K562 (cell line): ENCODE measurements around the gene FCHO2. TPM values are rescaled to one million over a fixed set of nuclear protein-coding genes. Genes with fewer than 3 reads are reported as not detected.
A peak's percentile ranks its signal among the peaks of the same experiment; 100 is the strongest.

Experiments
- ATAC-seq: fragments of 200-7000 bp; cut with Tn5 transposase; 3 replicates; pipeline ENCODE4 v1.9.1; 2020; ENCODE audit warnings: moderate library complexity
- BruUV-seq: library from RNA; stranded (reverse); fragments of 400-500 nt; replicated peaks from 2 replicates; lab custom pipeline; 2021; lab: Mats Ljungman, UMichigan
- CTCF ChIA-PET: fragments of 300-600 bp; formaldehyde crosslinking; extraction: SDS; loops from one replicate; lab custom pipeline; 2021; ENCODE audit warnings: low intra/inter-chr PET ratio; lab: Yijun Ruan, JAX
- POLR2A ChIA-PET: fragments of 300-600, 350-650 bp; sonication (Branson Sonifier 250); formaldehyde crosslinking; extraction: SDS; loops from one replicate; lab custom pipeline; 2021; ENCODE audit warnings: antibody characterized with exemption, inconsistent platforms; lab: Yijun Ruan, JAX
- DNase-seq, 4 experiments: peaks; one replicate each; pipeline versions ENCODE4 v3.0.0 to v3.0.0-alpha.2; 2011 to 2018; ENCODE audit warnings: low spot score in 3 of 4, mixed read lengths in 3 of 4; ENCODE audit errors: extremely low read depth in 1 of 4
- FAIRE-seq: peaks from 2 replicates; lab custom pipeline; 2011; peaks lifted over from hg19 to GRCh38; lab: Jason Lieb, UNC
- H2AFZ ChIP-seq: 2 replicates; pipeline ENCODE4 v1.6.0; 2011; ENCODE audit warnings: low read depth, low read length, control low read depth, inconsistent platforms
- H3K27ac ChIP-seq: fragments of 200-600 bp; 3 replicates; pipeline ENCODE4 v1.8.0; 2011; ENCODE audit warnings: low read depth, mild to moderate bottlenecking, control low read depth, inconsistent platforms, low read length, moderate library complexity, mixed read lengths; ENCODE audit errors: extremely low read depth
- H3K27me3 ChIP-seq, 2 experiments: fragments of 300-600 bp in 1 of 2; 2 replicates in 1 of 2; 3 replicates in 1 of 2; pipeline versions ENCODE4 v1.6.0 to v1.8.0; 2011; ENCODE audit warnings: inconsistent platforms in 2 of 2, low read length in 2 of 2, mild to moderate bottlenecking in 1 of 2, mixed read lengths in 1 of 2, moderate library complexity in 1 of 2; ENCODE audit not compliant: control insufficient read depth in 2 of 2, insufficient read depth in 2 of 2
- H3K36me3 ChIP-seq: fragments of 300-600 bp; 3 replicates; pipeline ENCODE4 v1.8.0; 2011; ENCODE audit warnings: mild to moderate bottlenecking, low read length, inconsistent platforms; ENCODE audit not compliant: control insufficient read depth, insufficient read depth
- H3K4me1 ChIP-seq, 2 experiments: fragments of 200-600 bp in 1 of 2; replicated peaks in 1 of 2; 2 replicates in 1 of 2; 3 replicates in 1 of 2; pipeline versions ENCODE4 v1.5.1 to v1.8.0; 2011; ENCODE audit warnings: inconsistent platforms in 2 of 2, low read length in 2 of 2, mild to moderate bottlenecking in 1 of 2, mixed read lengths in 1 of 2, moderate library complexity in 1 of 2; ENCODE audit not compliant: control insufficient read depth in 2 of 2, insufficient read depth in 2 of 2
- H3K4me2 ChIP-seq: 2 replicates; pipeline ENCODE4 v1.6.1; 2011; ENCODE audit warnings: low read length, control low read depth, inconsistent platforms, mixed read lengths; ENCODE audit not compliant: insufficient read depth
- H3K4me3 ChIP-seq: fragments of 200-600 bp; sonication (generic), shearing (Covaris generic); 2 replicates; pipeline ENCODE4 v1.5.1; 2016; ENCODE audit warnings: control low read depth, inconsistent platforms
- H3K79me2 ChIP-seq: fragments of 200-600 bp; 3 replicates; pipeline ENCODE4 v1.8.0; 2011; ENCODE audit warnings: low read length, inconsistent platforms; ENCODE audit not compliant: control insufficient read depth, insufficient read depth
- H3K9ac ChIP-seq, 2 experiments: 2 replicates each; pipeline versions ENCODE4 v1.6.0 to v1.6.1; 2011; ENCODE audit warnings: low read depth in 2 of 2, low read length in 2 of 2, control low read depth in 1 of 2, inconsistent platforms in 1 of 2, mild to moderate bottlenecking in 1 of 2, mixed read lengths in 1 of 2; ENCODE audit not compliant: insufficient read depth in 1 of 2
- H3K9me1 ChIP-seq: one replicate; pipeline ENCODE4 v1.6.0; 2011; ENCODE audit warnings: inconsistent platforms, mild to moderate bottlenecking, low read length, moderate library complexity; ENCODE audit not compliant: control insufficient read depth, insufficient read depth
- H3K9me3 ChIP-seq: replicated peaks from 2 replicates; pipeline ENCODE4 v1.5.1; 2011; ENCODE audit warnings: low read depth, low read length, inconsistent platforms; ENCODE audit not compliant: control insufficient read depth, insufficient read depth
- H4K20me1 ChIP-seq: replicated peaks from 2 replicates; pipeline ENCODE4 v1.6.1; 2011; ENCODE audit warnings: low read length, inconsistent platforms, mixed read lengths; ENCODE audit not compliant: control insufficient read depth, insufficient read depth
- ARID1B ChIP-seq: fragments of 450-650 bp; IDR thresholded peaks from 2 replicates; pipeline ENCODE4 v1.6.1; 2016; ENCODE audit warnings: antibody characterized with exemption, mild to moderate bottlenecking, inconsistent platforms
- ARID2 ChIP-seq: fragments of 450-650 bp; IDR thresholded peaks from 2 replicates; pipeline ENCODE4 v1.6.1; 2017; ENCODE audit warnings: antibody characterized with exemption, mild to moderate bottlenecking
- C11orf30 ChIP-seq: fragments of 450-650 bp; IDR thresholded peaks from 2 replicates; pipeline ENCODE4 v1.6.1; 2016; ENCODE audit warnings: low read depth, mild to moderate bottlenecking
- CBX2 ChIP-seq: fragments of 200-600 bp; sonication (generic); IDR thresholded peaks from one replicate; pipeline ENCODE4 v1.6.1; 2012; ENCODE audit warnings: mild to moderate bottlenecking, low read length, inconsistent platforms; ENCODE audit not compliant: insufficient read depth, poor library complexity, severe bottlenecking
- DPF2 ChIP-seq: fragments of 450-650 bp; IDR thresholded peaks from 2 replicates; pipeline ENCODE4 v1.6.1; 2016
- FIP1L1 ChIP-seq: fragments of 200-400 bp; formaldehyde crosslinking; IDR thresholded peaks from 2 replicates; pipeline ENCODE4 v1.6.1; 2018; ENCODE audit warnings: mild to moderate bottlenecking, low read depth, low read length; ENCODE audit not compliant: poor library complexity, severe bottlenecking
- FOXK1 ChIP-seq: sonication (generic); formaldehyde crosslinking; IDR thresholded peaks from 2 replicates; pipeline ENCODE4 v1.8.0; 2022; ENCODE audit warnings: missing genetic modification reagents, mild to moderate bottlenecking, borderline replicate concordance
- KAT2B ChIP-seq: IDR thresholded peaks from one replicate; pipeline ENCODE4 v1.6.1; 2012; ENCODE audit warnings: low read depth, mild to moderate bottlenecking, control low read depth, inconsistent platforms, low read length, moderate library complexity
- MYNN ChIP-seq, 2 experiments: sonication (generic); formaldehyde crosslinking in 1 of 2; IDR thresholded peaks; 2 replicates each; pipeline versions ENCODE4 v1.5.0 to v1.6.1; 2016 to 2020; ENCODE audit warnings: antibody characterized with exemption in 1 of 2, missing genetic modification reagents in 1 of 2
- NCOA4 ChIP-seq: fragments of 450-650 bp; IDR thresholded peaks from 2 replicates; pipeline ENCODE4 v1.6.1; 2018; ENCODE audit warnings: mild to moderate bottlenecking; ENCODE audit not compliant: partially characterized antibody
- POLR2A ChIP-seq: fragments of 450-650 bp; conservative IDR thresholded peaks from 2 replicates; pipeline ENCODE4 v1.6.1; 2016
- PRPF4 ChIP-seq: fragments of 200-400 bp; formaldehyde crosslinking; IDR thresholded peaks from one replicate; pipeline ENCODE4 v1.6.1; 2017; ENCODE audit warnings: low read length, low read depth, mild to moderate bottlenecking; ENCODE audit not compliant: insufficient read depth, poor library complexity, severe bottlenecking
- SRSF3 ChIP-seq: fragments of 200-400 bp; formaldehyde crosslinking; IDR thresholded peaks from 2 replicates; pipeline ENCODE4 v1.6.1; 2016; ENCODE audit warnings: mild to moderate bottlenecking, low read length, moderate library complexity; ENCODE audit not compliant: insufficient read depth
- TRIM25 ChIP-seq: fragments of 450-650 bp; IDR thresholded peaks from 2 replicates; pipeline ENCODE4 v1.7.0; 2016; ENCODE audit warnings: borderline replicate concordance
- WHSC1 ChIP-seq: IDR thresholded peaks from one replicate; pipeline ENCODE4 v1.6.1; 2012; ENCODE audit warnings: low read length, control low read depth, inconsistent platforms
- ZNF12 ChIP-seq: sonication (generic); formaldehyde crosslinking; IDR thresholded peaks from 2 replicates; pipeline ENCODE4 v1.4.0; 2020; ENCODE audit warnings: mild to moderate bottlenecking, missing genetic modification reagents
- ZNF140 ChIP-seq: fragments of 250-450 bp; sonication (Bioruptor Pico); IDR thresholded peaks from 2 replicates; pipeline ENCODE4 v1.8.0; 2021; ENCODE audit warnings: moderate library complexity, mild to moderate bottlenecking, inconsistent platforms
- ZNF311 ChIP-seq: fragments of 250-450 bp; sonication (Bioruptor Pico); IDR thresholded peaks from 2 replicates; pipeline ENCODE4 v1.4.0; 2020; ENCODE audit warnings: mild to moderate bottlenecking, moderate library complexity
- ZNF316 ChIP-seq: fragments of 450-650 bp; IDR thresholded peaks from 2 replicates; pipeline ENCODE4 v1.6.1; 2016
- ZNF785 ChIP-seq: fragments of 250-450 bp; sonication (Bioruptor Pico); IDR thresholded peaks from 2 replicates; pipeline ENCODE4 v1.4.0; 2020; ENCODE audit warnings: mild to moderate bottlenecking
- WGBS: fragments of 100-300 bp; shearing (Covaris generic); methylation state at CpG from one replicate; pipeline ENCODE4 v1.1.6; 2016; ENCODE audit warnings: low coverage, mixed read lengths; ENCODE audit not compliant: insufficient coverage; ENCODE audit errors: missing lambda C conversion rate; 5-methylcytosine and 5-hydroxymethylcytosine counted together
- in situ Hi-C: fragments of 300-500 bp; cut with MboI; formaldehyde crosslinking; loops from 4 replicates; pipeline ENCODE4 v1.15.0; 2018; ENCODE audit warnings: inconsistent platforms, mixed read lengths
- intact Hi-C: fragments of 100-400 bp; cut with micrococcal nuclease; formaldehyde crosslinking; loops from 2 replicates; pipeline ENCODE4 v1.14.2; 2022
- polyA plus RNA-seq, 8 experiments: library from polyadenylated mRNA; depleted of rRNA in 4 of 8; stranded (reverse) in 5 of 8; unstranded in 3 of 8; fragments of >200 nt; fragmentation: Nextera tagmentation in 2 of 8; fragmentation: Illumina TruSeq in 1 of 8; extraction: Ambion mirVana in 2 of 8; extraction: Trizol in 1 of 8; gene quantifications; 2 replicates each; pipeline versions ENCODE4 v1.2.1 to v1.2.3, GENCODE V29; 2011 to 2014; ENCODE audit warnings: inconsistent platforms in 1 of 8, missing spikeins in 1 of 8
- total RNA-seq, 7 experiments: library from RNA; depleted of rRNA in 6 of 7; stranded (reverse); fragments of >200 nt in 6 of 7; fragmentation: Illumina TruSeq in 2 of 7; extraction: Trizol in 2 of 7; gene quantifications; 2 replicates each; pipeline versions ENCODE4 v1.2.1 to v1.2.3, GENCODE V29; 2011 to 2021; ENCODE audit warnings: low replicate concordance in 1 of 7

Gene FCHO2
- total and polyA plus RNA-seq, 9 of the 15 experiments (the other 6 are each of a cell fraction or from before 2014, with no cell fraction given): 4.4 to 13.4 (median 8.3) TPM

DNA sequence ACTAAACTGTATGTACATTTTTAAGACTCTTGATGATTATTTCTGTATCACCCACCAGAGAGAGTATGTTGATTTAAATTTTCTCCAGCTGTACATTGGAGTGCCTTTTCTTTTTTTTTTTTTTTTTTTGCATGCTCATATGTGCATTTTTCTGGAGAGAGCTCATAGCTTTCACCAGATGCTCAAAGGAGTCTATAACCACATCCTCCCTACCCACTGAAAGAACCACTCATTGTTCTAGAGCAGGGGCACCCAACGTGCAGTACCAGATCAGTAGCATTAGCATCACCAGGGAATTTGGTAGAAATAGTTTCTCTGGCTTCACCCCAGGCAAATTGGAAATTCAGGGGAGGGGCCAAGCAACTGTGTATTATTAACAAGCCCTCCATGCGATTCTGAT lies 110.6 kb downstream of the FCHO2 start (continued):
- TF ChIP-seq KAT2B: no peak
- no peak for TF ChIP-seq FOXK1
- TF ChIP-seq WHSC1: no peak
- TF ChIP-seq ZNF12 (CRISPR knock-in tag): no peak
- no peak for TF ChIP-seq ARID2
- TF ChIP-seq ZNF785 (CRISPR knock-in tag): no peak
- TF ChIP-seq, all 486 proteins: peak for 0

DNA sequence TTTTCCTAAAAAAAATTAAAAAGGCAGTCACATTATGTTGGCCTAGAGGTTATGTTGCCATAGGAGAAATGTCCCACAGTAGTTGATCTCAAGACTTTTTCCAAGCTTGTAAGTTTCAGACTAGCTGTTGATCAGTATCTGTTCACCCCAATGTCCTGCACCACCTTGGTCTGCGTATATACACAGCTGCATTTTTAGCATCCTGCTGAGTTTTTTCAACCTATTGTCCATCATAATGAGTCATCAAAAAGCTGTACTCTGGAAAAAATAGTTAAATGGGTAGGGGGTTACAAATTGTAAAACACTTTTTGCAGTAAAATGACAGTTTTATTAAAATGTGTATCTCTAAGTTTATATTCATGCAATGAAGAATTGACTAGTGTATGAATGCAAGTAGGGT lies 111.4 kb downstream of the FCHO2 start:
- no peaks in the 10 kb centered on the region for H3K9me1 ChIP-seq
- in situ Hi-C loops: no loop called here
- H2AFZ ChIP-seq: no peak overlapping the region
- H3K9ac ChIP-seq: no peak overlapping the region
- no TSS peak for BruUV-seq
- intact Hi-C loops: no loop called here
- no peak overlapping the region for H3K4me2 ChIP-seq
- DNase-seq (no peak), ATAC-seq (no peak), FAIRE-seq (no peak)
- no peak overlapping the region for H3K4me3 ChIP-seq
- H3K36me3 ChIP-seq: peaks cover 12% of the 10 kb centered on the region; the same call in 2 of the 3 replicates
- H3K9me3 ChIP-seq: no peaks in the 10 kb centered on the region
- TF ChIP-seq C11orf30 (0 out of 2 replicates have a peak, but pooled peaks have one; percentile 17), FIP1L1 (no peak), POLR2A (no peak), CBX2 (no peak), ZNF140 (CRISPR knock-in tag) (no peak), PRPF4 (no peak), TRIM25 (no peak), MYNN (IDR thresholded peaks at IDR 0.05) (no peak), MYNN (CRISPR knock-in tag; IDR thresholded peaks at IDR 0.05) (no peak), NCOA4 (no peak), ZNF316 (peak; percentile 34; the same call in 1 of the 2 replicates), ZNF311 (CRISPR knock-in tag) (no peak), ARID1B (no peak), DPF2 (no peak), SRSF3 (no peak)
- H3K27ac ChIP-seq: no peak overlapping the region
- H3K79me2 ChIP-seq: no peaks in the 10 kb centered on the region
- no peaks in the 10 kb centered on the region for H4K20me1 ChIP-seq
- no peaks in the 10 kb centered on the region for H3K27me3 ChIP-seq
- H3K4me1 ChIP-seq: no peaks in the 10 kb centered on the region
- ChIA-PET CTCF (no interaction called here), POLR2A (interaction anchor here (0.6 kb wide), 1 partner anchor 50 kb away, joined by 3 read pairs; no protein-coding TSS in a partner anchor)
- 33% methylated on average over 1 of the region's 1 CpG for WGBS
